ENCODE measurements around the gene SLC30A3.

The SLC30A3 gene

GRCh38 chr2:27258051-27258450 is 4.8 kb downstream of the SLC30A3 start:
- no peak for DNase-seq (ENCODE audit: low spot score)

GRCh38 chr2:27256855-27257454 is 5.9 kb downstream of the SLC30A3 start:
- no peak for DNase-seq (ENCODE audit: low spot score)

GRCh38 chr2:27255660-27256059 is 7.2 kb downstream of the SLC30A3 start:
- DNase-seq (ENCODE audit: low spot score): no peak

GRCh38 chr2:27255187-27255586 is 7.7 kb downstream of the SLC30A3 start:
- no peak for DNase-seq (ENCODE audit: low spot score)

GRCh38 chr2:27251766-27252165 is 11.1 kb downstream of the SLC30A3 start:
- no peak for DNase-seq (ENCODE audit: low spot score)

- DNase-seq (ENCODE audit: low spot score): no peak
These were observed 12.0 kb downstream of the SLC30A3 start for GRCh38 chr2:27250652-27251379.

- DNase-seq (ENCODE audit: low spot score): peak; percentile 90
These were observed 12.8 kb downstream of the SLC30A3 start for GRCh38 chr2:27249891-27250651.

- DNase-seq (ENCODE audit: low spot score): no peak
These were observed 13.5 kb downstream of the SLC30A3 start for GRCh38 chr2:27249159-27249890.

GRCh38 chr2:27247893-27248292 is 15.0 kb downstream of the SLC30A3 start:
- no peak for DNase-seq (ENCODE audit: low spot score)

- DNase-seq (ENCODE audit: low spot score): no peak
These were observed 17.2 kb downstream of the SLC30A3 start for GRCh38 chr2:27245626-27246025.

GRCh38 chr2:27245116-27245515 is 17.7 kb downstream of the SLC30A3 start:
- no peak for DNase-seq (ENCODE audit: low spot score)

GRCh38 chr2:27243391-27244130 is 19.3 kb downstream of the SLC30A3 start:
- no peak for DNase-seq (ENCODE audit: low spot score)

- DNase-seq (ENCODE audit: low spot score): no peak
These were observed 20.3 kb downstream of the SLC30A3 start for GRCh38 chr2:27242614-27242951.

GRCh38 chr2:27241761-27242613 is 20.9 kb downstream of the SLC30A3 start:
- no peak for DNase-seq (ENCODE audit: low spot score)

- DNase-seq (ENCODE audit: low spot score): no peak
These were observed 22.4 kb downstream of the SLC30A3 start for GRCh38 chr2:27240406-27240805.

GRCh38 chr2:27238976-27239375 is 23.9 kb downstream of the SLC30A3 start:
- DNase-seq (ENCODE audit: low spot score): no peak

GRCh38 chr2:27237341-27237945 is 25.4 kb downstream of the SLC30A3 start:
- DNase-seq (ENCODE audit: low spot score): no peak

- DNase-seq (ENCODE audit: low spot score): no peak
These were observed 26.2 kb downstream of the SLC30A3 start for GRCh38 chr2:27236626-27237025.

GRCh38 chr2:27236136-27236535 is 26.7 kb downstream of the SLC30A3 start:
- no peak for DNase-seq (ENCODE audit: low spot score)

- no peak for DNase-seq (ENCODE audit: low spot score)
These were observed 29.5 kb downstream of the SLC30A3 start for GRCh38 chr2:27233341-27233740.
